ENCODE data around the gene GIMAP2.

The GIMAP2 gene

GRCh38 chr7:150645259-150646020 lies 40.1 kb upstream of the GIMAP2 start:
- Histone ChIP-seq H3K9ac (ENCODE audit: low read length) (no peak overlapping the region), H3K9me2 (replicated peaks; ENCODE audit: insufficient read depth, low read length) (no peaks in the 10 kb centered on the region), H3K4me2 (ENCODE audit: low read depth, low read length, poor library complexity, severe bottlenecking) (no peak overlapping the region), H3K27ac (ENCODE audit: low read depth, low read length) (no peak overlapping the region), H4K20me1 (ENCODE audit: low read depth, low read length) (no peaks in the 10 kb centered on the region), H3F3A (ENCODE audit: insufficient read depth) (no peaks in the 10 kb centered on the region), H3K27me3 (ENCODE audit: low read length) (no peaks in the 10 kb centered on the region), H3K9me3 (ENCODE audit: insufficient read depth, low read length) (no peaks in the 10 kb centered on the region), H2AFZ (ENCODE audit: low read depth, low read length, severe bottlenecking) (no peak overlapping the region), H3K36me3 (ENCODE audit: low read length) (no peaks in the 10 kb centered on the region), H3K79me2 (ENCODE audit: insufficient read depth, low read length) (no peaks in the 10 kb centered on the region), H3K4me3 (ENCODE audit: insufficient read depth, low read length, poor library complexity, severe bottlenecking) (no peak overlapping the region)
- TF ChIP-seq EZH2phosphoT487 (conservative IDR thresholded peaks at IDR 0.05; ENCODE audit: low read length) (no peak), CTCF (IDR thresholded peaks at IDR 0.05; ENCODE audit: insufficient read depth, low read length, poor library complexity, severe bottlenecking) (no peak)

GRCh38 chr7:150648353-150649079 lies 37.0 kb upstream of the GIMAP2 start:
- Histone ChIP-seq H3K4me3 (ENCODE audit: insufficient read depth, low read length, poor library complexity, severe bottlenecking) (no peak overlapping the region), H3K9ac (ENCODE audit: low read length) (no peak overlapping the region), H3K4me2 (ENCODE audit: low read depth, low read length, poor library complexity, severe bottlenecking) (no peak overlapping the region), H3K36me3 (ENCODE audit: low read length) (no peaks in the 10 kb centered on the region), H4K20me1 (ENCODE audit: low read depth, low read length) (no peaks in the 10 kb centered on the region), H2AFZ (ENCODE audit: low read depth, low read length, severe bottlenecking) (no peak overlapping the region), H3K9me3 (ENCODE audit: insufficient read depth, low read length) (no peaks in the 10 kb centered on the region), H3K27ac (ENCODE audit: low read depth, low read length) (no peak overlapping the region), H3K27me3 (ENCODE audit: low read length) (no peaks in the 10 kb centered on the region), H3K79me2 (ENCODE audit: insufficient read depth, low read length) (no peaks in the 10 kb centered on the region), H3F3A (ENCODE audit: insufficient read depth) (no peaks in the 10 kb centered on the region), H3K9me2 (replicated peaks; ENCODE audit: insufficient read depth, low read length) (no peaks in the 10 kb centered on the region)
- TF ChIP-seq EZH2phosphoT487 (conservative IDR thresholded peaks at IDR 0.05; ENCODE audit: low read length) (no peak), CTCF (IDR thresholded peaks at IDR 0.05; ENCODE audit: insufficient read depth, low read length, poor library complexity, severe bottlenecking) (no peak)

GRCh38 chr7:150649080-150649385 lies 36.5 kb upstream of the GIMAP2 start:
- H3K9me3 ChIP-seq (ENCODE audit: insufficient read depth, low read length): no peaks in the 10 kb centered on the region
- H3F3A ChIP-seq (ENCODE audit: insufficient read depth): no peaks in the 10 kb centered on the region
- TF ChIP-seq CTCF (IDR thresholded peaks at IDR 0.05; ENCODE audit: insufficient read depth, low read length, poor library complexity, severe bottlenecking): no peak
- no peak for TF ChIP-seq EZH2phosphoT487 (conservative IDR thresholded peaks at IDR 0.05; ENCODE audit: low read length)
- no peak overlapping the region for H3K9ac ChIP-seq (ENCODE audit: low read length)
- no peaks in the 10 kb centered on the region for H3K9me2 ChIP-seq (replicated peaks; ENCODE audit: insufficient read depth, low read length)
- H3K27me3 ChIP-seq (ENCODE audit: low read length): no peaks in the 10 kb centered on the region
- H2AFZ ChIP-seq (ENCODE audit: low read depth, low read length, severe bottlenecking): no peak overlapping the region
- H3K36me3 ChIP-seq (ENCODE audit: low read length): no peaks in the 10 kb centered on the region
- H4K20me1 ChIP-seq (ENCODE audit: low read depth, low read length): no peaks in the 10 kb centered on the region
- H3K4me3 ChIP-seq (ENCODE audit: insufficient read depth, low read length, poor library complexity, severe bottlenecking): no peak overlapping the region
- no peak overlapping the region for H3K4me2 ChIP-seq (ENCODE audit: low read depth, low read length, poor library complexity, severe bottlenecking)
- H3K79me2 ChIP-seq (ENCODE audit: insufficient read depth, low read length): no peaks in the 10 kb centered on the region
- no peak overlapping the region for H3K27ac ChIP-seq (ENCODE audit: low read depth, low read length)
